CD4-positive, alpha-beta memory T cell (primary cell): ENCODE results near the gene COPE. TPM values are rescaled to one million over a fixed set of nuclear protein-coding genes. Genes with fewer than 3 reads are reported as not detected.

Experiments
- CTCF ChIA-PET: fragments of 350-600 bp; sonication (Branson Sonifier 250); formaldehyde crosslinking; loops from one replicate; lab custom pipeline; 2021; ENCODE audit warnings: inconsistent platforms; ENCODE audit not compliant: partially characterized antibody; lab: Charles Lee
- POLR2A ChIA-PET: fragments of 350-600 bp; sonication (Branson Sonifier 250); formaldehyde crosslinking; loops from one replicate; lab custom pipeline; 2021; ENCODE audit not compliant: partially characterized antibody; lab: Charles Lee
- DNase-seq, 5 donors: peaks; one replicate each; pipeline versions ENCODE4 v3.0.0 to v3.0.0-alpha.2; 2020 to 2022; ENCODE audit warnings: mixed read lengths in 1 of 5
- H3K27ac ChIP-seq: one replicate; pipeline ENCODE4 v1.7.0; 2013; ENCODE audit warnings: low read depth, low read length
- H3K27me3 ChIP-seq: 2 replicates; pipeline ENCODE4 v1.7.0; 2013; ENCODE audit warnings: mild to moderate bottlenecking, low read length, moderate library complexity; ENCODE audit not compliant: insufficient read depth
- H3K36me3 ChIP-seq: 2 replicates; pipeline ENCODE4 v1.7.0; 2013; ENCODE audit warnings: mild to moderate bottlenecking, low read length, moderate library complexity; ENCODE audit not compliant: insufficient read depth
- H3K4me1 ChIP-seq: 2 replicates; pipeline ENCODE4 v1.7.0; 2013; ENCODE audit warnings: mild to moderate bottlenecking, low read length, moderate library complexity; ENCODE audit not compliant: insufficient read depth
- H3K4me3 ChIP-seq, 2 donors: one replicate each; pipeline ENCODE4 v1.7.0; 2013; ENCODE audit warnings: low read length in 2 of 2, mild to moderate bottlenecking in 1 of 2
- H3K9me3 ChIP-seq, 2 donors: one replicate each; pipeline ENCODE4 v1.7.0; 2013; ENCODE audit warnings: low read length in 2 of 2, control low read depth in 1 of 2; ENCODE audit not compliant: control insufficient read depth in 1 of 2
- H3K27ac Mint-ChIP-seq, 7 donors: one replicate each; pipeline ENCODE4 v1.8.0; 2020 to 2021; ENCODE audit warnings: mixed read lengths in 7 of 7, mild to moderate bottlenecking in 6 of 7, inconsistent platforms in 3 of 7, moderate library complexity in 3 of 7
- H3K27me3 Mint-ChIP-seq, 2 donors: one replicate each; pipeline ENCODE4 v1.8.0; 2020 to 2021; ENCODE audit warnings: mixed read lengths in 2 of 2
- H3K36me3 Mint-ChIP-seq, 2 donors: one replicate each; pipeline ENCODE4 v1.8.0; 2020 to 2021; ENCODE audit warnings: mixed read lengths in 2 of 2, inconsistent platforms in 1 of 2, mild to moderate bottlenecking in 1 of 2
- H3K4me1 Mint-ChIP-seq, 4 donors: one replicate each; pipeline ENCODE4 v1.8.0; 2020 to 2021; ENCODE audit warnings: mixed read lengths in 4 of 4, mild to moderate bottlenecking in 1 of 4
- H3K4me3 Mint-ChIP-seq, 8 donors: one replicate each; pipeline ENCODE4 v1.8.0; 2020 to 2021; ENCODE audit warnings: mixed read lengths in 8 of 8, mild to moderate bottlenecking in 7 of 8, moderate library complexity in 6 of 8, inconsistent platforms in 3 of 8
- H3K9me3 Mint-ChIP-seq, 8 donors: one replicate each; pipeline ENCODE4 v1.8.0; 2020 to 2021; ENCODE audit warnings: mixed read lengths in 8 of 8, mild to moderate bottlenecking in 5 of 8, inconsistent platforms in 3 of 8, moderate library complexity in 1 of 8
- intact Hi-C: fragments of 100-400 bp; cut with micrococcal nuclease; formaldehyde crosslinking; loops from one replicate; pipeline ENCODE4 v1.15.1; 2023
- polyA plus RNA-seq, 2 donors: library from polyadenylated mRNA; unstranded; fragments of 300-500 nt; fragmentation: Illumina TruSeq; gene quantifications; one replicate each; pipeline ENCODE4 v1.2.3, GENCODE V29; 2021
- total RNA-seq, 2 experiments: library from RNA; stranded (reverse); gene quantifications; one replicate each; pipeline ENCODE4 v1.2.3, GENCODE V29; 2021

The COPE gene
- total and polyA plus RNA-seq, 4 experiments from 2014 or later = 165 to 276 (median 221) TPM

DNA sequence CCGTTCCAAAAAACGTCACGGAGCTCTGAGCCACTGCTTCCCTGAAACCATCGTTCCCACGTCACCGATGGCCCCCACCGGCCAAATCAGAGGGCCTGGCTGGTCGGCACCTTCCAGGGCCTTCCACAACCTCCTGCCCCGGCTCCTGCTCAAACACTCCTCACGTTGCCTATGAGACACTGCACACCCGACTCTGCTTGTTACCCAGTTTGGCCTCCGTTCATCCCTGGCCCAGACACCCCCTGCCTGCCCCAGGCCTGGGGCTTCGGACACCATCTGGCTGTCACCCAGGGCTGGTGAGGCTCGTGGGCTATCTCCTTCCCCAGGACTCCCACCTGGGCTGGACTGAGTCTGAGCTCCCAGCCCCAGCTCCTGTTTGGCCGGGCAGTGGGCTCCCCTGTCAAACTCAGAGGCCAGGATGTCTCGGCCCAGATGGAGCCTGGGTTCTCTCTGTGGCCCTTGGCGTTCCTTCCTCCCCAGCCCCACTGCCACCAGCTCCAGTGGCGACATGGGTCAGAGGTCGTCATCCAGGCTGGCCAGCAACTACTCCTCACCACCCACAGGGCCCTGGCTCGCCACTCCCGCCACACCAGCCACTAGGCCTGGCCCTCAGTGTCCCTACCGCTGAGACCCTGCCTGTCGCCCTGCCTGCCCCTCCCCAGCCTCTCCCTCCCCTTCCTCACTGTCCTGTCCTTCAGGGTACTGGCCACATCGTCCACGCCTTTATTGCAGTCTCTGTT, 41.0 kb downstream of the COPE start:
- no peak overlapping the region for H3K4me3 Mint-ChIP-seq
- H3K9me3 Mint-ChIP-seq = peaks cover 0 to 6% (median 0%) of the 10 kb centered on the region in 8 donors
- Histone ChIP-seq H3K4me1 (no peaks in the 10 kb centered on the region), H3K4me3 (no peak overlapping the region), H3K36me3 (no peaks in the 10 kb centered on the region), H3K9me3 (no peaks in the 10 kb centered on the region), H3K27ac (no peak overlapping the region), H3K27me3 (no peaks in the 10 kb centered on the region)
- POLR2A ChIA-PET = no interaction called here
- H3K27ac Mint-ChIP-seq = peak overlapping the region in 1 of 7 donors; percentile 24
- peak in 1 of 5 donors; percentile 26 for DNase-seq
- no peaks in the 10 kb centered on the region for H3K27me3 Mint-ChIP-seq
- intact Hi-C loops = no loop called here
- H3K36me3 Mint-ChIP-seq = no peaks in the 10 kb centered on the region
- H3K4me1 Mint-ChIP-seq = no peaks in the 10 kb centered on the region
- CTCF ChIA-PET = interaction anchor here (0.5 to 2.7 kb wide), 2 partner anchors 12 to 14 kb away, joined by 4 to 14 read pairs; no protein-coding TSS in a partner anchor

DNA sequence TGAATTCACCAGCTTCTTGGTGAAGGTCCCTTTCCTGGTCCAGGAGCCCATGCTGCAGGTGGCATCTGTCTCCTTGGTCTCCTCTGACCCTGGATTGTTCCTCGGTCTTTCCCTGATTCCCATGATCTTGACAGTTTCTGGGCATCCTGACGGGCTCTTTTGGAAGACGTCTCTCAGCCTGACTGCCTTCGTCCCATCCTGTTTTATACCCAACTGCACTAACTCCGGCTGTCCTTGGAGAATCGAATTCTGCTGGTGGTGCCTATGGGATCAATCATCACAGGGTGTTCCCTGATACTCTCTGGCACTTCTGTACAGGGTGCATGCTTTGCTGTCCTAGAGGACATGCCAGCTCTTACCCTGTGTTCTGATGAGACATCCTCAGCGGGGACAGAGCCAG, 42.3 kb downstream of the COPE start:
- no peak overlapping the region for H3K4me3 Mint-ChIP-seq
- peak overlapping the region in 1 of 7 donors; percentile 47 for H3K27ac Mint-ChIP-seq
- Histone ChIP-seq H3K36me3 (no peaks in the 10 kb centered on the region), H3K4me1 (no peaks in the 10 kb centered on the region), H3K27me3 (no peaks in the 10 kb centered on the region), H3K9me3 (no peaks in the 10 kb centered on the region), H3K27ac (no peak overlapping the region), H3K4me3 (no peak overlapping the region)
- H3K27me3 Mint-ChIP-seq = no peaks in the 10 kb centered on the region
- H3K4me1 Mint-ChIP-seq = peaks cover under 1 to 2% (median 2%) of the 10 kb centered on the region in 4 donors
- intact Hi-C loops = no loop called here
- POLR2A ChIA-PET = no interaction called here
- no peaks in the 10 kb centered on the region for H3K36me3 Mint-ChIP-seq
- peaks cover 0 to 6% (median 0%) of the 10 kb centered on the region in 8 donors for H3K9me3 Mint-ChIP-seq
- CTCF ChIA-PET = interaction anchor here (0.9 to 2.7 kb wide), 2 partner anchors 10 to 283 kb away, joined by 3 to 14 read pairs; no protein-coding TSS in a partner anchor
- DNase-seq = no peak

DNA sequence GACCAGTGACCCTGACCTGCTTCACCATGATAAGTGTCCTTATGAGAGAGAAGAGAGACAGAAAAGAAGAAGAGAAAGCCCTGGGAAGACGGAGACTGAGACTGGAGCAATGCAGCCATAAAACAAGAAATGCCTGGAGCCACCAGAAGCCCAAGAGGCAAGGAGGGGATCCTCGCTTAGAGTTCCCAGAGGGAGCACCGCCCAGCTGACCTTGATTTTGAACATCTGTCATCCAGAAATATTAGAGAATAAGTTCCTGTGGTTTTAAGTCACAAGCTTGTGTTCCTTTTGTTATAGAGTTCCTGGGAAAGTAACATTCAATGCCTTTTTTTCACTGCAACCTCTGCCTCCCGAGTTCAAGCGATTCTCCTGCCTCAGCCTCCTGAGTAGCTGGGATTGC, 43.5 kb downstream of the COPE start:
- Mint-ChIP-seq H3K36me3 (no peaks in the 10 kb centered on the region), H3K27ac (peak overlapping the region in 1 of 7 donors; percentile 18), H3K4me3 (no peak overlapping the region), H3K9me3 (peaks cover 0 to 6% (median 0%) of the 10 kb centered on the region in 8 donors), H3K27me3 (peaks cover 0 to 3% of the 10 kb centered on the region in 2 donors), H3K4me1 (peaks cover 6 to 11% (median 9%) of the 10 kb centered on the region in 4 donors)
- no peaks in the 10 kb centered on the region for H3K36me3 ChIP-seq
- H3K27me3 ChIP-seq = no peaks in the 10 kb centered on the region
- POLR2A ChIA-PET = no interaction called here
- no peak for DNase-seq
- no peaks in the 10 kb centered on the region for H3K4me1 ChIP-seq
- H3K4me3 ChIP-seq = no peak overlapping the region
- CTCF ChIA-PET = interaction anchor here (0.7 to 2.7 kb wide), 2 partner anchors 9 to 422 kb away, joined by 3 to 14 read pairs; no protein-coding TSS in a partner anchor
- intact Hi-C loops = no loop called here
- H3K9me3 ChIP-seq = no peaks in the 10 kb centered on the region
- no peak overlapping the region for H3K27ac ChIP-seq

DNA sequence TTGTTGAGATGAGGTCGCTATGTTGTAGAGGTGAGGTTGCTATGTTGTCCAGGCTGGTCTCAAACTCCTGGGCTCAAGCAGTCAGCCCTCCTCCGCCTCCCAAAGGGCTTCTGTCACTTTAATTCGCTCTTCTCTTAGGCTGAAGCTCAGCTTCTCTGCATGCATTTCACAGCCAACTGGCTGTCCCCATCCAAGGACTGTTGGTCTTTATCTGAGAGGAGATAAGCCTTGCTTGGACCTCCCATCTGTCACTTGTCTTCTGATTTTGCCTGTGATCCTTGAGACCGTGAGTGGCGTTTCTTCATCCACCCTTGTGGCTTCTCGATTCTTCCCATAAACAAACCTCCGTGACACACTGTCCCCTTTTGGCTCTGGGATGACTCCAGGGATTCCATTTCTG, 47.6 kb downstream of the COPE start:
- intact Hi-C loops = no loop called here
- Mint-ChIP-seq H3K4me3 (peak overlapping the region in 1 of 8 donors; percentile 35), H3K36me3 (peaks cover 9 to 15% of the 10 kb centered on the region in 2 donors), H3K27ac (peak overlapping the region in 3 of 7 donors; percentile 6 to 70 (median 65)), H3K9me3 (peaks cover 0 to 2% (median 0%) of the 10 kb centered on the region in 8 donors), H3K27me3 (peaks cover 0 to 3% of the 10 kb centered on the region in 2 donors), H3K4me1 (peaks cover 6 to 23% (median 12%) of the 10 kb centered on the region in 4 donors)
- no peak overlapping the region for H3K4me3 ChIP-seq
- H3K9me3 ChIP-seq = no peaks in the 10 kb centered on the region
- DNase-seq = no peak
- H3K27ac ChIP-seq = no peak overlapping the region
- no peaks in the 10 kb centered on the region for H3K27me3 ChIP-seq
- ChIA-PET POLR2A (interaction anchor here (0.7 kb wide), 1 partner anchor 34 kb away, joined by 3 read pairs; no protein-coding TSS in a partner anchor), CTCF (no interaction called here)
- peaks cover 11% of the 10 kb centered on the region for H3K36me3 ChIP-seq
- peaks cover 4% of the 10 kb centered on the region for H3K4me1 ChIP-seq

DNA sequence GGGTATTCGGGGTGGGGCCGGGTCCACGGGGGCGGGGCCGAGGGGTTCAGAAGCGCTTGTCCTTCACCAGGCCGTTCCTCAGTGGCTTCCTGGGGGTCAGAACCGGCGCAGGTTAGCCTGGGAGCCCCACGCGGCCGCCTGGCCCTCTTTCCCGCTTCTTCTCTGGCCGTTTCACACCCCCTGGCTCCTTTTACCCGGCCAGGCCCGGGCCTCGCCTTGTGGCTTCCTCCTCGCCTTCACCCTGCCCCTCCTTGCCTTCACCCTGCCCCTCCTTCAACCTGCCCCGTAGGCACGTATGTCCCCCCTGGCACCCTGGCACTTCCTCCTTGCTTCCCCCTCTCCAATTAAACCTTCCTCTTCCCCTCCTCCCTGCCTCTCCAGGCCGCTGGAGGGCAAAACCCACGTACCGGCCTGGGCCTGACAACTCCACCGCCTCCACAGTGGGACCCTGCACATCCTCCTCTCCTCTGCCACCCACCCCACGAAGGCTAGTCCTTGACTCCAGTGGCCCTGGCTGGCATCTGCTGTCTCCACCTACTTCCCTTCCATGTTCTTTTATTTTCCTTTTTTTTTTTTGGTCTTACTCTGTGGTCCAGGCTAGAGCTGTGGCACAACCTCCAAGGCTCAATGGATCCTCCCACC, 48.5 kb downstream of the COPE start:
- CTCF ChIA-PET = no interaction called here

DNA sequence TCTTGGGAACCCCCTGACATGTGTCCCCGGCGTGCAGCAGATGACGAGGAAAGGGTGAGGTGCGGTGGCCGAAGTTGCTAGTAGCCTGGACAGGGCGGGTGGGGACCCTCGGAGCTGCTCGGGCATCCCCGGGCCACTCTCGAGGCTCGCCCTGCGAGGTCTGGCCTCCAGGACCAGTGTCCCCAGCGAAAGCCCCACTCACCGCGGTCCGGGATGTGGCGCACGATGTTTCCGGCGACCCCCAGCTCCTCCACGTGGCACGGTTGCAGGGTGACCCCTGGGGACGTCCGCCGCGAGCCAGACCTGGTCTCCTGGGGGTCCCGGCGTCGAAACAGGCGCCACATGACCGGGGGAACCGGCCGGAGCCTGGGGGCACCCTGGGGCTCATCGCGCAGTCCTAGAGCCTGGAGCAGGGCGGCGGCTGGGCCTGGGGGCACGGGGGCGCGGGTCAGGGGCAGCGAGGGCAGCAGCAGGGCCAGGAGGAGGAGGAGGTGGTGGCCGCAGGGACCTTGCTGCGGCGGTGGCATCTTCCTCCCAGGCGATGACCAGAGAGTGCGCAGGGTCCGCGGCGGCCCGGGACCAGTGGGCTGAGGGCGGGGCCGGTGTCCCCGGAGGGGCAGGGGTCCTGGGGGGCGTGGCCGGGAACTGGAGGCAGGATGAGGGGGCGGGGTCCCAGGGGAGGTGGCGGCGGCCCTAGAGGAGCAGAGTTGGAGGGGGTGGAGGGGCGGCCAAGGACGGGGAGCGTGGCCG, 49.2 kb downstream of the COPE start:
- peaks cover 8 to 23% (median 12%) of the 10 kb centered on the region in 4 donors for H3K4me1 Mint-ChIP-seq
- H3K27ac Mint-ChIP-seq = no peak overlapping the region
- H3K27me3 Mint-ChIP-seq = peaks cover 0 to 3% of the 10 kb centered on the region in 2 donors
- peaks cover 20% of the 10 kb centered on the region for H3K36me3 ChIP-seq
- POLR2A ChIA-PET = no interaction called here
- no peaks in the 10 kb centered on the region for H3K9me3 Mint-ChIP-seq
- CTCF ChIA-PET = no interaction called here
- no peak overlapping the region for H3K4me3 Mint-ChIP-seq
- DNase-seq = no peak
- no peaks in the 10 kb centered on the region for H3K27me3 ChIP-seq
- no peak overlapping the region for H3K27ac ChIP-seq
- peaks cover 18 to 22% of the 10 kb centered on the region in 2 donors for H3K36me3 Mint-ChIP-seq
- intact Hi-C loops = loop anchor here (10.0 kb wide), 1 partner anchor 45 kb away; the partner anchor contains the start of genes COPE and DDX49
- H3K4me1 ChIP-seq = peaks cover 4% of the 10 kb centered on the region
- H3K4me3 ChIP-seq = no peak overlapping the region
- no peaks in the 10 kb centered on the region for H3K9me3 ChIP-seq

More for the DNA sequence above, 48.5 kb downstream of the COPE start:
- H3K27me3 ChIP-seq = no peaks in the 10 kb centered on the region
- POLR2A ChIA-PET = interaction anchor here (0.6 kb wide), 1 partner anchor 12 kb away, joined by 3 read pairs; no protein-coding TSS in a partner anchor
- Mint-ChIP-seq H3K27ac (peak overlapping the region in 2 of 7 donors; percentile 44 to 78), H3K36me3 (peaks cover 17 to 18% of the 10 kb centered on the region in 2 donors), H3K4me1 (peaks cover 8 to 23% (median 12%) of the 10 kb centered on the region in 4 donors), H3K9me3 (no peaks in the 10 kb centered on the region), H3K27me3 (peaks cover 0 to 3% of the 10 kb centered on the region in 2 donors), H3K4me3 (peak overlapping the region in 4 of 8 donors; percentile 4 to 70 (median 34))
- H3K4me1 ChIP-seq = peaks cover 4% of the 10 kb centered on the region
- no peak for DNase-seq
- no peak overlapping the region for H3K4me3 ChIP-seq
- H3K27ac ChIP-seq = no peak overlapping the region
- intact Hi-C loops = no loop called here
- no peaks in the 10 kb centered on the region for H3K9me3 ChIP-seq
- H3K36me3 ChIP-seq = peaks cover 15% of the 10 kb centered on the region
